Vagina (tissue), 2 donors: ENCODE measurements around the gene FSTL1.

Experiments
- CTCF ChIP-seq, 3 experiments: fragments of 450-650 bp in 2 of 3; fragments of 200-600 bp in 1 of 3; sonication (generic) in 1 of 3; IDR thresholded peaks; one replicate each; pipeline ENCODE4 v1.5.1; 2017 to 2019; ENCODE audit warnings: antibody characterized with exemption in 3 of 3, mild to moderate bottlenecking in 2 of 3, moderate library complexity in 2 of 3
- POLR2AphosphoS5 ChIP-seq, 2 donors: sonication (generic); formaldehyde crosslinking; IDR thresholded peaks; one replicate each; pipeline ENCODE4 v1.9.0; 2017; ENCODE audit warnings: antibody characterized with exemption in 2 of 2, mild to moderate bottlenecking in 2 of 2, low read depth in 1 of 2; ENCODE audit not compliant: insufficient read depth in 1 of 2

- no peak for TF ChIP-seq CTCF (IDR thresholded peaks at IDR 0.05)
- TF ChIP-seq POLR2AphosphoS5 (IDR thresholded peaks at IDR 0.05; ENCODE audit: insufficient read depth in 1 of 2, low read depth in 1 of 2), result no peak
Observed at GRCh38 chr3:120443626-120444123, 7.1 kb downstream of the FSTL1 start.
